T-helper 9 cell (primary cell): ENCODE results near the gene STKLD1.

ENCODE experiments used
- DNase-seq: peaks from one replicate; pipeline ENCODE4 v3.0.0-alpha.2; 2020

The STKLD1 gene

DNA sequence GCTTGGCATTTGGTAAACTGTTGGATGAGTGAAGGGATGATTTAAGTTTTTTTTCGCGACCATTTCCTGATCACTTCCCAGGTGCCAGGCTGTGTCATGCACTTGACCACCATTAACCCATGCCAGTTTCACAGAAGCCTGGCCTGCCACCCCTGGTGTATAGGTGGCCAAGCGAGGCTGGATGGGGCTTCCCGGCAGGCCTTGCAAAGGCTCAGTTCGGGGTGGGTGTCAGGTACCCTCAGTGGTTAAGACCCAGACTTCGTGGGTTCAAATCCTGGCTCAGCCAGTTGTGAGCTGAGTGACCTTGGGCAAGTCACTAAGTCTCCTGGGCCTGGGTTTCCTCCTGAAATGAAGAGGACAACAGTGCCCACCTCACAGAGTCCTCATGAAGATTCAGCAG, 30.6 kb upstream of the STKLD1 start:
- no peak for DNase-seq

DNA sequence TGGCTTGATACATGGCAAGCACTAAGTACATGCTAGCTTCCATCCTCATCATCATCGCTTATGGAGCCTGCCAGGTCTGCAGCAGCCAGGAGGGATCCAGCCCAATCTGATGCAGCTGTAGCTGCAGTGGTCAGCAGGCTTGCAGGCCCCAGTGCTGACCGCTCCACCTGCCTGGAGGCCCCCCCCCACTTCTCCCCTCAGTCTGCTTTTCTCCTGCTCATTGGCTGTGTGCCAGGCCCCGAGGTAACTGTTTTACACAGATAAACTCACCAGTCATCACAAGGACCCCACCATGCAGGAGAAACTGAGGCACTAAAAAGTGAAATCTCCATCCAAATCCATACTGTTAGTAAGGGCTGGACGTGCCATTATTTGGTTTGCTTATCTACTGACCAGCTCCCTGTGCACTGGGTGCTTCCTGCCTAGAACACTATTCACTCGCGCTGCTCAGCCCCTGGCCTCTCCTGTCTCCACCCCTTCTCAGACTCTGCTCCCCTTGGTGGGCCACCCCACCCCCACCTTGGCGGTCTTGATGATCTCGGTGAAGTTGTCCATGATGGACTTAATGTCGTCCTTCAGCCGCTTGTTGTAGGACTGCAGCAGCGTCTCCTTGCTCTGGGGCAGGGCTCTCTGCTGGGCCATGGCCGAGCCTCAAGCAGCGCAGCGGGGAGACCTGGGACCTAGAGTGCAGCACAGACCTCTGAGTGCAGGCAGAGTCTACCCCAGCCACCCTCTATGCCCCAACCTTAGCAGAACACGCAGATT, 30.0 kb upstream of the STKLD1 start:
- DNase-seq, result no peak

DNA sequence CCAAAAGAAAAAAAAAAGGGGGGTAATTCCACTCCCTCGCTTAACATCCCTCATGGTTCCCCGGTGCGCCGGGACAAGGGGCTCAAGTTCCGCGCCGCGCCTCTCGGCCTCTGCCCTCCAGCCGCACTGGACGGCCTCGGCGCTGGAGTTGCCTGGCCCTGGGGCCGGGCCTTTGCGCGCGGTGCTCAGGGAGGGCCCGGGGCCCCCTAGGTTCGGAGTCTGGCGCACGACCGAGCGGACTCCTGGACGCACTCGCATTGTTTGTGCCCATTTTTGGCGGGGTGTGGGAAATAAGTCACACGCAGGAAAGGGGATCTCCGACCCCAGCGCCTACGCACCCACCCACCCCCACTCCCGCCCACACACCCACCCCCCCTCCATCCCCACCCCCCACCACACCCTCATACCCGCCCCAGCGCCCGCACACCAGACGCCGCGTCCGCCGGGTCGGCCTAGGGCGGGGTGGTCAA, 28.6 kb upstream of the STKLD1 start:
- DNase-seq, result no peak

DNA sequence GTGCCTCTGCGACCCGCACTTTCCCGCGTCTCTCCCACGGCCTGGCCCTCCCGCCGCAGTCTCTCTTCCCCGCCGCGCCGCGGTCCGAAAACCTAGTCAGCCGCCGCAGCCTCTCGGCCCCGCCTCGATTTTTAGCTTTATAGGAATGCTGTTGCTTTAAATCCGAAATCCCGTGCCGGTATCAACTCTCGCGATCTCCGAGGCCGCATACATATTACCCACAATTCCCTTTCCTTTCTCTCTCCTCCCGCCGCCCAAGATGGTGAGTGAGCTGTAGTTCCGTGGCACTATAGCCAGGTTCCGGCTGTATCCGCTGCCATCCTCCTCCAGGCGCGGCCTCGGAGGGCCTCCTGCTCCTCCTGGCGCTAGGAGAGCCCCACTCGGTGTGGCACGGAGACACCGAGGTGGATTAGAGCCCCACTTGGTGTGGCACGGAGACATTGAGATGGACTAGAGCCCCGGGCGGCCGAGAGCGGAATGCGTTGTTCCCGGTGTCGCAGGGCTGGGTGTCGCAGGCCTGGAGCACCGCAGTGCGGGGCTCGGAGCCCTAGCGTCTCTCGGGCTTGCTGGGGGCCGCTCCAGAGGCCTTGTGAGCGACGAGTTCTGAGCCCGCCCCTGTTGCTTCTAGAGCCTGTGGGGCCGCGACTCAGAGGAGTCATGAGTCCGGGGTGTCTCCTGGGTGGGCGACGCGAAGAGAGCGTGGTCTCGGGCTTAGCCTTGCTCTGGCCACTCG, 28.0 kb upstream of the STKLD1 start, which contains the start of the genes MED22 and RPL7A:
MED22 (minus strand) TSS at position 147 of the 733 bp plus-strand sequence. CDS start 1,469 bp downstream, outside the sequence.
RPL7A (plus strand) TSS at position 234 of the 733 bp plus-strand sequence; CDS start at position 260, 26 bp downstream.
- DNase-seq, result peak; percentile 84

DNA sequence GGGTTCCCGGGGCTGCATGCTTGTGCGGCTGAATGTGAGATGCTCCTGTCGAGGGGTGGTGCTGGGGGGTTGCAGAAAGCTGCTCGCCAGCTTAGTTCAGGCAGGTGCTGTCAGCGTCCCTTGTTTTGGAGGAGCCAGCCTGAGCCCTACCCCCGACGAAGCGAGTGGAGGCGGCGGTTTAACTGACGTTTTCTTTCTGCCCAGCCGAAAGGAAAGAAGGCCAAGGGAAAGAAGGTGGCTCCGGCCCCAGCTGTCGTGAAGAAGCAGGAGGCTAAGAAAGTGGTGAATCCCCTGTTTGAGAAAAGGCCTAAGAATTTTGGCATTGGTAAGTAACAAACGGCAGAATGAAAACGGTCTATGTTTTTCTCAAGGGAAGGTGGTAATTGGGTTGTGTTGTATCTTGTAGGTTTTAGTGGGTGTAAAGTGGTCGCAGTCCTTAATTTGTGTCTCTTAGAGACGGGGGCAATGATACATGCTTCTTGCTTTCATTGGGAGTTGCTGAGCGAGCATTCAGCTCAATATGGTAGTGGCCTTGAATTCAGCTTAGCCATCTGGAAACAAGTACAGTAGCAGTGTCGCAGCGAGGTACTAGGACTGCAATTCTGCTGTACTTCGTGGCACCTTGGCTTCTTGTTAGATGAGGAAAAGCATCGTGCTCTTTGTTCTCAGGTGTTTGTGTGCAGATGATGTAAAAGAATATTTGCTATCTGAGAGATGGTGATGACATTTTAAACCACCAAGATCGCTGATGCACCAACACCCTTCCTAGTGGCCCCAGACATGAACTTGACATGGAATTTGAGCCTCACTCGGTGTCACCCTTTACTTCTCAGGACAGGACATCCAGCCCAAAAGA, 27.2 kb upstream of the STKLD1 start:
- no peak for DNase-seq

DNA sequence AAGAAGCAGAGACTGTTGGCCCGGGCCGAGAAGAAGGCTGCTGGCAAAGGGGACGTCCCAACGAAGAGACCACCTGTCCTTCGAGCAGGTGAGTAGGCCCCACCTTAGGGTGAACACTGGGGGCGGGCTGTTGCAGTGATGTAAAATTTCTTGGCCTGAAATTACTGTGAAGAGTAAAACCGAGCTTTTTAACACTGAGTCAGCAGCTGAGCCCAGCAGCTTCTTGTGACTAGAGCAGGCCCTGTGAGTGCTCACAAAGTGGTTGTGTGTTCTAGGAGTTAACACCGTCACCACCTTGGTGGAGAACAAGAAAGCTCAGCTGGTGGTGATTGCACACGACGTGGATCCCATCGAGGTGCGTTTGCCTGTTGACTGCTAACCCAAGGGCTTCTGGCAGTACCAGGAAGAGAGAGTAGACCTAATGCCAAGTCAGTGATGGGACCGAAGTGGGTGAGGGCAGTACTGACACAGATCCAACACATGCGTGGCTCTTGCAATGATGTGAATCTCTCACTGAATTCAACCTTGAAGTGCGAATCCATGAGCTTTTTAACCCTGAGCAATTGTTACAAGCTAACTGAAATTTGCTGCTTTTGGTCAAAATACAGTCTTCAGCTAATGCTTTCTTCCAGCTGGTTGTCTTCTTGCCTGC, 26.1 kb upstream of the STKLD1 start:
- DNase-seq, result no peak

DNA sequence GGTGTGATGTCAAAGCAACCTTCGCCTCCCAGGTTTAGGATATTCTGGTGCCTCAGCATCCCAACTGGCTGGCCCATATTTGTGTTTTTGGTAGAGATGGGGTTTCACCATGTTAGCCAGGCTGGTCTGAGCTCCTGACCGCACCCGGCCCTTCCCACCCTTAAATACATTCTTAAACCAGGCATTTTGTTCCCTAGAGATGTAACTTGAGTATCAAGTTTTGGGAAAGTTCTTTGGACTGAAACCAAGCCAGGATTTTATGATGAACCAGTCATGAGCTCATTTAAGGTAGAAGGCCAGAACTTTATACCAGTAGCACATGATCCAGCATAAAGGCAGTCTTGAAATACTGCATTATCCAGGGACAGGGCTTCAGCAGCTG, 24.6 kb upstream of the STKLD1 start:
- no peak for DNase-seq

DNA sequence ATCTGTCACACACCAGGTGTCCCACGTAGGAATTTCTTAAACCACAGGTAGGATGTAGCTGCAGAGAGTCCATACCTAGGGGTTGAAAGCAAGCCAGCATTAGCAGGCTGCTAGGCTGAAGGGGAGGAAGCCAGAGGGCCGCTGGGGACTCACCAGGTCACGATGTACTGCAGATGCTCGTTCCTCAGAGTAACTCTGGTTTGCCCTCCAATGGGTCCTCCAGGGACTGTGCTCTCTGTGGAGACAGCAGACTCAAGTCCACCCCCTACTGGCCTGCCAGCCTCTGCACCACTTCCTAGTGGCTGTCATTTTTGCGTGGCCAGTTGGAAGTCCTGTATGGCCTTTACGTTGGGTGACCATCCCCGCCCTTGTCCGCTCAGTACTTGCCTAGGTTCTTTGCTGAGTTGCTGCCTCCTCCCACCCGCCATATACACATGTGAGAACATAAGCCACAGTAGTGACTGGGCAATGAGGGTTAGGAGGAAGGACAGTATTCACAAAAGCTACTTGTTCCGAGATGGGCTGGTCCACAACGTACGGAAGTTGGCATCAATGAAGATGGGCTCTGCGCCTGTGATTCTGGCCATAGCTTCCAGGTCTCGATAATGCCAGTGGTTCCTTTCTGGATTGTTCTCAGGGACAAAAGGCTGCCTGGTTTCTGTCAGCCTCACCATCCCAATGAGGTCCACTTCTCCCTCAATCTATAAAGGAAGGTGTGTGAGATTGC, 24.1 kb upstream of the STKLD1 start:
- DNase-seq, result no peak

DNA sequence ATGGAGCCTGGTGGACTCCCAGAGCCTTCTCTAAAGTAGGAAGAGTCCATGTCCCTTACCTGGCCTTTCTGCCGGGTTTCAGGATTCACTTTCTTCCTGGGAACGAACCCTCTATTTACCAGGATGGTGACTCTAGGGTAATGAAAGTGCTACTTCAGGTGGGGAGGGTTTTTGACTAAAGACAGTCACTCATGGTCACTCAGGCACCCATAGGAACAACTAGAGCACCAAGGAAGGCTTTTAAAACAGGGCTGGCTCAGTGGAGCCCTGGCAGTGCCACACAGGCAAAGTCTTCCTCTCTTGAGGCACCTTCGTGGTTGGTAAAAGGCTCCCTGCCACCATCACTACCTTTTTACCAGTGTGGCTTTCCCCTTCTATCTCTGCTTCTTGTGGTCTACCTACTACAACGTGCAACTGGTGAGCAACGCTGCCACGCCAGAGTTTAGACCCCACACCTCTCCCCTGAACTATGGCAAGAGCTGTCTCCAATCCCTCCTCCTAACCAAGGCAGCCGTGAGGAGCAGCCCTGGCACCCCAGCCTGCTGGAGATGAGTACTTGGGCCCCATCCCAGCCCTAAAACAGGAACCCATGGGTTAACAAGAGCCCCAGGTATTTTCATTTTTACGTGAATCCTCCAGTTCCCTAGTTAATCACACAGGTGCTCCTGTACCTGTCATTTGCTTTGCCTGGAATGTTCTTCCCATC, 23.4 kb upstream of the STKLD1 start:
- DNase-seq, result no peak

DNA sequence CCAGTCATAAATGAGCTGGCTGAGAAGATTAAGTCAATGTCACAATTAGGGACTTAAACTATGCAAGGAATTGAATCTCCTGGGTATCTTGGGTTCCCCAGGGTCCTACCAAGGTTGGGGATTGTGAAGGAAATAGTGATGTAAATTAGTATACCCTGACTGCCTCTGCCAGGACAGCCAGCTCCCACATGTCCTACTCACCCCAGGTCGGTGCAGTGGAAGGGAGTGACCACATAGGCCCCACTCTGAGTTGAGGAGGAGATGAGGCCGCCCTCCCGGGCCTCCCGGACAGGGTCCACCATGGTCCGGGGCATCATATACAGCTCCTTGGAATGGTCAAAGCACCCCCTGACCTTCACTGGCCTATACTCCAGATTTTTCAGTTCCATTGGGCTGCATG, 22.6 kb upstream of the STKLD1 start:
- no peak for DNase-seq

DNA sequence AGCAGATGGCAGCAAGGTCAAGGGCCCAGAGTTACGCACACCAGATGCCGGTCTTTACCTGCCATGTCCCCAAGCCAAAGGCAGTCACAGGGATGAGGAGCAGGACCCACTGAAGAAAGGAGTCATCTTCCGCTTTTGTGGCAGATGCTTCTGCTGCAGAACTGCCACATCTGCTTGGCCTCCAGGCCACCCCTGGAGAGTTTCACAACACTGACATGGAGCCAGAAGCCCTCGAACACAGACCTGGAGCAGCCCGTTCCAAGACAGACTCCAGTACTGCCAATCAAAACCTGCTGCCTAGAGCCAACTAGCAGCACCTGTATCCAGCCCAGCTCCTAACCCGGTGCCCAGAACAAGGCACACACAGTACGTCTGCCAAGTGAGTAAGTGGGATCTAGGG, 21.4 kb upstream of the STKLD1 start:
- DNase-seq, result no peak

DNA sequence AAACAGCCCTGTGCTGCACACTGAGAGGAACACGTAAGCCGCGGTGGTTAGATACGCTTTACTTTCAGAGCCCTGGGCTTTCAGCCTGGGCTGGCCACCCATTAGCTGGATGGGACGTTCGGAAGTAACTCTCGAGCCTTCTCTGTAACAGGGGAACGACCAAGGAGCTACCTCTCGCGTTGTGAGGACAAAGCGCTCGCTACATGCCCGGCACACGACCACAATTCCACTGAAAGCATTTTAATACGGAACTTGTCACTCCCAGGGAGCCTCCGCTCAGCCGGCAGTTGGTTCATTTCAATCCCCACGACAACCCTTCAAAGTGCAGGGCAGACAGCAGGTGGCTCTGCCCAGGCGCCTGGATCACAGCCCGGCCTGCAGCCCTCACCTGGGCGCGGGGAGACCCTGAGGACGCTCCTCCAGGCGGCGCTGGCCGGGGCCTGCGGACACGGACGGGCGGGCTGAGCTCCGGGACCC, 20.2 kb upstream of the STKLD1 start:
- DNase-seq, result no peak

DNA sequence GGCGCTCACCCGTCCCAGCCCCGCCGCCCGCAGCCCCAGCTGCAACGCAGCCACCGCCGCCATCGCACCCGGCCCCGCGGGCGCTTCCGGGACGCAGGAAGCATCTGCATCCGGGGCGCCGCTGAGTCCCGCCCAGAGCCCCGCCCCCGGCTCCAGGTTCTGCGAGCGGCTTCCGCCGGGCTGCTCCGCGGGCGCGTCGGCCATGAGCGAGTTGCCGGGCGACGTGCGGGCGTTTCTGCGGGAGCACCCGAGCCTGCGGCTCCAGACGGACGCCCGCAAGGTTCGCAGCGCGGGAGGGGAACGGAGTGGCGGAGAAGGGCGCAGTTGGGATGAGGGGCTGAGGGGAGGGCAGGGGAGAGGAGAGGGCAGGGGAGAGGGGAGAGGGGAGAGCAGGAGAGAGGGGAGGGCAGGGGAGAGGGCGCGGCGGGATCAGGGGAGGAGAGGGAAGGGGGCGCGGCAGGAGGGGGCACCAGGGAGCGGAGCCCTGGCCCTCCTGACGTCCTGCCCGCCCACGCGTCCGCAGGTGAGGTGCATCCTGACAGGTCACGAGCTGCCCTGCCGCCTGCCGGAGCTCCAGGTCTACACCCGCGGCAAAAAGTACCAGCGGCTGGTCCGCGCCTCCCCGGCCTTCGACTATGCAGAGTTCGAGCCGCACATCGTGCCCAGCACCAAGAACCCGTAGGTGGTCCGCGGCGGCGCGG, 19.6 kb upstream of the STKLD1 start, which contains the start of the genes SURF1 and SURF2:
SURF1 (minus strand) TSS at position 97 of the 701 bp plus-strand sequence; CDS start at position 63, 34 bp downstream.
SURF2 (plus strand) TSS at position 160 of the 701 bp plus-strand sequence; CDS start at position 203, 43 bp downstream.
- peak; percentile 89 for DNase-seq

DNA sequence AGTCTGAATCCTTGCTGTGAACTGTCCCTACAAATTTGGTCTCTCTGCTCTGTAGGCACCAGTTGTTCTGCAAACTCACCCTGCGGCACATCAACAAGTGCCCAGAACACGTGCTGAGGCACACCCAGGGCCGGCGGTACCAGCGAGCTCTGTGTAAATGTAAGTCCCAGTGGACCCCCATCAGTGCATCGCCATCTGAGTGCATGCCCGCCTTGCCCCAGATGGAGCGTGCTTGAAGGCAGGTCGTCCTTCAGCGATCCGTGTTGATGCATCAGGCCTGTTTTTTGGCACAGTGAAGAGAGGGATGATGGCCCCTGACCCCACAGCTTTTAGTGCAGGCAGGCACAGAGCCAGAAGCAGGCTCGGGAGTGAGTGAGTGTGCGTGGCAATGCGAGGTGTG, 18.5 kb upstream of the STKLD1 start:
- no peak for DNase-seq

DNA sequence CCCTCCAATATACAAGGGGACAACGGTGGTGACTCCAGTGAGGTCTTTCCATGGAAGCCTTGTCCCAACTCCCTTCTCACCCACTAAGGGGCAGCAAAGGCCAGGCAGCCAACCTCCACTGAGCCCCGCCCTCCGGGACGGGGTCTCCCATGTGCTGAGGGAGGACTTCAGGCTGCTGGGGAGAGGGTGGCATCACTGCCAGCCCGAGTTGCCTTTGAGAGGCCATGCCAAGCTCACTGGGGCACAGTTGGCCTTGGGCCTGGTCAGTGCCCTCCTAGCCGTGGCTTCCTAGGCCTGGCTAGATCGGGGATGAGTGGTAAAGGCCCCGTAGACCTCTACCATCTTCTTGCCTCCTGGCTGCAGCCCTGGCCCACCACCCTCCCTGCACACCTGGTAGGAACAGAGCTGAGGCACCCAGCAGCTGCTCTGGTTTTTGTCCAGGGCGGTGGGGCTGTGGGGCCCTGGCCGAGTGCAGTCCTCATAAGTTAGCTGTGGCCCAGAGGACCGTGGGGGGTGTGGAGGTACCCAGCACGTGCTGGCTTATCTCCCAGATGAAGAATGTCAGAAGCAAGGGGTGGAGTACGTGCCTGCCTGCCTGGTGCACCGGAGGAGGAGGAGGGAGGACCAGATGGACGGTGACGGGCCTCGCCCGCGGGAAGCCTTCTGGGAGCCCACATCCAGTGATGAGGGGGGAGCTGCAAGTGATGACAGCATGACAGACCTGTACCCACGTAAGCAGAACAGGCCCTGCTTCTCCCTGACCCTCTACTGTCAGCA, 16.6 kb upstream of the STKLD1 start:
- DNase-seq, result no peak

DNA sequence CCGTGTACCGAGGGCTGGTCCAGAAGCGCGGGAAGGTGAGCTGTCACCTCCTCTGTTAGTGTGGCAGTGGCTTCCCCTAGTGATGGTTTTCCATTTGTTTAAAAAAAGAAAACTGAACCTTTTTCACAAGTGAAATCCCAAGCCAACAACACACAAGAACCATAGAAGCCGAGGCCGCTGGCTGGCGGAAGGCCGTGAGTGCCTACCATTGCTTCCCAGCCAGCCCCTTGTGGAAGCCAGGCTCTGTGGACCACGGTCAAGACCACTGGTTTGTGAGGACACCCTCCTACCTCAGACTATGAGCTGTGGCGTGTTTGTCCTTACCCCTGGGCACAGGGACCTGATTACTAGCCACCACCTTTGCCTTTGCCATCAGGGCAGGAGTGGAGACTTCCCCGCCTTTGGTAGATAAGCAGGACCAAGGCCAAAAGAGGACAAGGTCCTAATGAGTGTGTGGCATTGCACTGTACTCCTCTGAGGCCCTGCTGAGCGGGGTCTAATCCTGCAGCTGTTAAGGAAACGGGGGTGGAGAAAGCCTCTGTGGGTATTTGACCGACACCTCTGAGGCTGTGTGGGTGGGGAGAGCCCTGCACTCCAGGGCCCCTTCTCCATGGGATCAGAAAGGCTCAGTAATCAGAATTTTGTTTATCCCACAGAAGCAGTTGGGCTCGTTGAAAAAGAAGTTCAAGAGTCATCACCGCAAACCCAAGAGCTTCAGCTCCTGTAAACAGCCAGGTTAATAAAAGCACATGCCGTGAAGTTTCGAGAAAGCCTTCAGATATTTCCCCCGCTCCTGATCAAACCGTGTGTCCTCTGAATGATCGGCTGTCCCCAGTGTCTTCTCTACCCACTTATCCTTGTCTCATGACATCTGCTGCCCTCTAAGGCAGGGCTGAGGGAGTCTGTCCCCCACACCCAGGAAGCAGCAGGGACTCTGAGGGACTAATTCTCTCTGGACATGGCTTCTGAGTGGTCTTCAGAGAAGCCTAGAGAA, 15.5 kb upstream of the STKLD1 start:
- DNase-seq, result no peak

DNA sequence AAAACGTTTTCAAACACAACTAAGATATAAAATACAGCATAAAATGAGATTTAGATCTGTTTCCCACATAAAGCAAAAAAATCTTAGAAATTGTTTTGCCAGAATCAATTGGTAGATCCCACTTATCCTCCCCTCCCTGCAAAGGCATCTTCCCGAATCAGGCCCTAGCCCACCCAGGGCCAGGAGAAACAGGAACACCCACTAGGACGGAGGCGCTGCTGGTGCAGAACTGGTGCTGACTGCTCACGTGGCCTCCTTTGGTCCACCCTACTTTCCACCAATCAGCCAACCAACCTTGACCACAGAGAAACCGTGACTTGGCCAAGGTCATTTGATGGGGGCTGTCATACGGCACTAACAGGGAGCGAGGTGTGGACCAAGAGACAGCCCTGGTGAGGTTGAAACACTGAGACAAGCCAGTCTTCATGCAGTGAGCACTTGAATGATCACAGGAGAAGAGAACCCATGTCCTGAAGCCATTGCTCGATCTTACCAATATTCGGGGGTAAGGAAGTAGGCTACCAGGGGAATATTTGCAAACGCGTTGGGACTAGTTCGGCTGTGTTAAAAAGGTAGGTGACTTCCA, 14.6 kb upstream of the STKLD1 start:
- DNase-seq, result no peak
